ENCODE results near the gene SPDYE11.
"Not testable (repeated sequence)": the region's sequence is repeated elsewhere in the genome, so short reads cannot be mapped to it uniquely, and the experiment has no call there.

SPDYE11 gene

GRCh38 chr7:73057811-73058210 is at the start of gene SPDYE11:
TSS of gene SPDYE11 (minus strand) at chr7:73057911. CDS start at chr7:73056111, 1,800 bp downstream.
- H3K27ac ChIP-seq (ENCODE audit: low read length); H3K36me3 ChIP-seq (ENCODE audit: control insufficient read depth, insufficient read depth, low read length); H3K27me3 ChIP-seq (ENCODE audit: control insufficient read depth, insufficient read depth, low read length); H3K4me1 ChIP-seq (ENCODE audit: control insufficient read depth, insufficient read depth, low read length); H3K4me3 ChIP-seq (ENCODE audit: low read length); DNase-seq (ENCODE audit: low read depth, low spot score); H3K9me3 ChIP-seq (ENCODE audit: control insufficient read depth, insufficient read depth, low read length): not testable (repeated sequence)
- no CpG with 5 or more reads among the region's 8 CpGs for WGBS (ENCODE audit: insufficient coverage, insufficient read length)

GRCh38 chr7:73085938-73086337 is 28.2 kb upstream of the SPDYE11 start, which contains the start of gene SPDYE9:
TSS of gene SPDYE9 (minus strand) at chr7:73086038. CDS start at chr7:73084238, 1,800 bp downstream.
- not testable (repeated sequence) for DNase-seq (ENCODE audit: low read depth, low spot score); H3K36me3 ChIP-seq (ENCODE audit: control insufficient read depth, insufficient read depth, low read length); H3K27me3 ChIP-seq (ENCODE audit: control insufficient read depth, insufficient read depth, low read length); H3K4me1 ChIP-seq (ENCODE audit: control insufficient read depth, insufficient read depth, low read length); H3K4me3 ChIP-seq (ENCODE audit: low read length); H3K27ac ChIP-seq (ENCODE audit: low read length); H3K9me3 ChIP-seq (ENCODE audit: control insufficient read depth, insufficient read depth, low read length)
- WGBS (ENCODE audit: insufficient coverage, insufficient read length) = no CpG with 5 or more reads among the region's 8 CpGs

GRCh38 chr7:73029666-73030065 is 28.0 kb downstream of the SPDYE11 start, which contains the start of gene SPDYE8:
TSS of gene SPDYE8 (minus strand) at chr7:73029766. CDS start at chr7:73027966, 1,800 bp downstream.
- H3K4me1 ChIP-seq (ENCODE audit: control insufficient read depth, insufficient read depth, low read length); H3K9me3 ChIP-seq (ENCODE audit: control insufficient read depth, insufficient read depth, low read length); H3K4me3 ChIP-seq (ENCODE audit: low read length); H3K27ac ChIP-seq (ENCODE audit: low read length); DNase-seq (ENCODE audit: low read depth, low spot score); H3K36me3 ChIP-seq (ENCODE audit: control insufficient read depth, insufficient read depth, low read length); H3K27me3 ChIP-seq (ENCODE audit: control insufficient read depth, insufficient read depth, low read length): not testable (repeated sequence)
- no CpG with 5 or more reads among the region's 8 CpGs for WGBS (ENCODE audit: insufficient coverage, insufficient read length)

- not testable (repeated sequence) for H3K4me1 ChIP-seq (ENCODE audit: control insufficient read depth, insufficient read depth, low read length); H3K27me3 ChIP-seq (ENCODE audit: control insufficient read depth, insufficient read depth, low read length); DNase-seq (ENCODE audit: low read depth, low spot score); H3K36me3 ChIP-seq (ENCODE audit: control insufficient read depth, insufficient read depth, low read length); H3K27ac ChIP-seq (ENCODE audit: low read length); H3K9me3 ChIP-seq (ENCODE audit: control insufficient read depth, insufficient read depth, low read length)
- no CpG with 5 or more reads among the region's 10 CpGs for WGBS (ENCODE audit: insufficient coverage, insufficient read length)
- H3K4me3 ChIP-seq (ENCODE audit: low read length) = peak overlapping the region; percentile 24; the same call in 1 of the 2 replicates
Observed at GRCh38 chr7:73006491-73006890, 51.2 kb downstream of the SPDYE11 start.

GRCh38 chr7:73005693-73006447 is 51.8 kb downstream of the SPDYE11 start:
- H3K4me3 ChIP-seq (ENCODE audit: low read length) = peak overlapping the region; percentile 69; the same call in 1 of the 2 replicates
- H3K27me3 ChIP-seq (ENCODE audit: control insufficient read depth, insufficient read depth, low read length); H3K36me3 ChIP-seq (ENCODE audit: control insufficient read depth, insufficient read depth, low read length); H3K4me1 ChIP-seq (ENCODE audit: control insufficient read depth, insufficient read depth, low read length); H3K27ac ChIP-seq (ENCODE audit: low read length); DNase-seq (ENCODE audit: low read depth, low spot score); H3K9me3 ChIP-seq (ENCODE audit: control insufficient read depth, insufficient read depth, low read length): not testable (repeated sequence)
- WGBS (ENCODE audit: insufficient coverage, insufficient read length) = no CpG with 5 or more reads among the region's 66 CpGs

- not testable (repeated sequence) for DNase-seq (ENCODE audit: low read depth, low spot score); H3K27me3 ChIP-seq (ENCODE audit: control insufficient read depth, insufficient read depth, low read length); H3K4me1 ChIP-seq (ENCODE audit: control insufficient read depth, insufficient read depth, low read length); H3K27ac ChIP-seq (ENCODE audit: low read length); H3K9me3 ChIP-seq (ENCODE audit: control insufficient read depth, insufficient read depth, low read length); H3K36me3 ChIP-seq (ENCODE audit: control insufficient read depth, insufficient read depth, low read length)
- H3K4me3 ChIP-seq (ENCODE audit: low read length) = peak overlapping the region; percentile 69; the same call in 1 of the 2 replicates
- WGBS (ENCODE audit: insufficient coverage, insufficient read length) = no CpG with 5 or more reads among the region's 30 CpGs
Observed at GRCh38 chr7:73005356-73005692, 52.4 kb downstream of the SPDYE11 start.

GRCh38 chr7:72997887-72998468 is 59.7 kb downstream of the SPDYE11 start:
- H3K9me3 ChIP-seq (ENCODE audit: control insufficient read depth, insufficient read depth, low read length); H3K27ac ChIP-seq (ENCODE audit: low read length); H3K27me3 ChIP-seq (ENCODE audit: control insufficient read depth, insufficient read depth, low read length); H3K4me1 ChIP-seq (ENCODE audit: control insufficient read depth, insufficient read depth, low read length); DNase-seq (ENCODE audit: low read depth, low spot score); H3K4me3 ChIP-seq (ENCODE audit: low read length); H3K36me3 ChIP-seq (ENCODE audit: control insufficient read depth, insufficient read depth, low read length): not testable (repeated sequence)
- WGBS (ENCODE audit: insufficient coverage, insufficient read length) = no CpG with 5 or more reads among the region's 11 CpGs
